Aorta (tissue), 5 donors: ENCODE data around the gene BMP2. TPM values are rescaled to one million over a fixed set of nuclear protein-coding genes. Genes with fewer than 3 reads are reported as not detected.

Experiments
- ATAC-seq: fragments of 200-7000 bp; cut with Tn5 transposase; one replicate; pipeline ENCODE4 v1.9.1; 2022; ENCODE audit warnings: moderate library complexity; ENCODE audit not compliant: low FRiP score
- DNase-seq, 2 donors: peaks; one replicate each; pipeline ENCODE4 v3.0.0-alpha.2; 2020
- H3K27ac ChIP-seq, 2 donors: one replicate each; pipeline ENCODE4 v1.5.1; 2013; ENCODE audit warnings: low read length in 2 of 2, mild to moderate bottlenecking in 2 of 2, moderate library complexity in 2 of 2, control low read depth in 1 of 2, inconsistent platforms in 1 of 2, low read depth in 1 of 2
- H3K27me3 ChIP-seq, 2 donors: one replicate each; pipeline ENCODE4 v1.6.1; 2013; ENCODE audit warnings: control low read depth in 1 of 2, low read length in 1 of 2, mild to moderate bottlenecking in 1 of 2, moderate library complexity in 1 of 2; ENCODE audit not compliant: insufficient read depth in 2 of 2, control insufficient read depth in 1 of 2
- H3K36me3 ChIP-seq, 2 donors: one replicate each; pipeline ENCODE4 v1.6.1; 2013; ENCODE audit warnings: control low read depth in 1 of 2, low read length in 1 of 2, mild to moderate bottlenecking in 1 of 2; ENCODE audit not compliant: insufficient read depth in 2 of 2, control insufficient read depth in 1 of 2
- H3K4me1 ChIP-seq, 2 donors: one replicate each; pipeline ENCODE4 v1.6.1; 2013; ENCODE audit warnings: low read length in 2 of 2, control low read depth in 1 of 2, mild to moderate bottlenecking in 1 of 2, moderate library complexity in 1 of 2; ENCODE audit not compliant: insufficient read depth in 2 of 2, control insufficient read depth in 1 of 2
- H3K4me3 ChIP-seq, 2 donors: one replicate each; pipeline ENCODE4 v1.5.1; 2013; ENCODE audit warnings: low read length in 2 of 2, control low read depth in 1 of 2, mild to moderate bottlenecking in 1 of 2
- H3K9me3 ChIP-seq: one replicate; pipeline ENCODE4 v1.6.1; 2013; ENCODE audit warnings: mild to moderate bottlenecking, low read length; ENCODE audit not compliant: control insufficient read depth
- WGBS, 2 donors: extraction: QIAGEN DNeasy Blood & Tissue Kit; methylation state at CpG; one replicate each; pipeline ENCODE4 v1.1.7; 2013; 5-methylcytosine and 5-hydroxymethylcytosine counted together
- intact Hi-C, 2 donors: fragments of 100-400 bp; cut with DNase I; formaldehyde crosslinking; loops; one replicate each; pipeline versions ENCODE4 v1.14.2 to v1.15.0; 2022
- polyA plus RNA-seq, 2 donors: library from polyadenylated mRNA; stranded (reverse); fragments of 200-250 nt; gene quantifications; one replicate each; pipeline ENCODE4 v1.2.3, GENCODE V29; 2013
- total RNA-seq, 2 donors: library from RNA; stranded (reverse); fragmentation: NEBNext Ultra II Directional; extraction: Animal tissue kit (Norgen Biotek cat#: 25700); gene quantifications; one replicate each; pipeline ENCODE4 v1.2.1, GENCODE V29; 2021
- donor health status: healthy with polysubstance abuse.
- donor health status: Bipolar disorder and iron deficiency.
- donor health status: DM: no; HTN: no; CAD: no.
- donor health status: DM: no; HTN: no; CAD: no.
- donor health status: DM: yes; HTN: yes; CAD: no.

BMP2 gene
- total and polyA plus RNA-seq, 4 donors = 1.3 to 15.9 (median 3.1) TPM

- H3K4me3 ChIP-seq = no peak overlapping the region
- no peaks in the 10 kb centered on the region for H3K36me3 ChIP-seq
- H3K27ac ChIP-seq = peak overlapping the region in 1 of 2 donors; percentile 15
- 6 to 9% methylated on average over 8 of the region's 8 CpGs for WGBS, 2 donors
- H3K9me3 ChIP-seq = no peaks in the 10 kb centered on the region
- DNase-seq (no peak), ATAC-seq (peak; percentile 49)
- no peaks in the 10 kb centered on the region for H3K4me1 ChIP-seq
- no peaks in the 10 kb centered on the region for H3K27me3 ChIP-seq
- intact Hi-C loops = no loop called here
These were observed 31.3 kb upstream of the BMP2 start for GRCh38 chr20:6735942-6736845.

GRCh38 chr20:6739406-6739805 lies 28.1 kb upstream of the BMP2 start:
- Histone ChIP-seq H3K4me1 (no peaks in the 10 kb centered on the region), H3K27me3 (no peaks in the 10 kb centered on the region), H3K4me3 (no peak overlapping the region), H3K27ac (no peak overlapping the region), H3K9me3 (no peaks in the 10 kb centered on the region), H3K36me3 (no peaks in the 10 kb centered on the region)
- intact Hi-C loops = no loop called here
- ATAC-seq = peak; percentile 57
- DNase-seq = no peak
- 0 to 4% methylated on average over 1 of the region's 1 CpG for WGBS, 2 donors

- WGBS, 2 donors = 97 to 99% methylated on average over 3 of the region's 3 CpGs
- no peak for DNase-seq
- ATAC-seq = no peak
- Histone ChIP-seq H3K27ac (no peak overlapping the region), H3K4me3 (no peak overlapping the region), H3K36me3 (no peaks in the 10 kb centered on the region), H3K4me1 (no peaks in the 10 kb centered on the region), H3K27me3 (no peaks in the 10 kb centered on the region), H3K9me3 (no peaks in the 10 kb centered on the region)
- intact Hi-C loops = no loop called here
These were observed 27.4 kb upstream of the BMP2 start for GRCh38 chr20:6740096-6740495.

- Histone ChIP-seq H3K9me3 (no peaks in the 10 kb centered on the region), H3K36me3 (no peaks in the 10 kb centered on the region), H3K27me3 (peaks cover 0 to 2% of the 10 kb centered on the region in 2 donors), H3K4me1 (no peaks in the 10 kb centered on the region), H3K27ac (no peak overlapping the region), H3K4me3 (no peak overlapping the region)
- intact Hi-C loops = no loop called here
- 86 to 94% methylated on average over 1 of the region's 1 CpG for WGBS, 2 donors
- DNase-seq (no peak), ATAC-seq (no peak)
These were observed 23.3 kb upstream of the BMP2 start for GRCh38 chr20:6744180-6744579.

GRCh38 chr20:6744805-6745204 lies 22.7 kb upstream of the BMP2 start:
- intact Hi-C loops = no loop called here
- peaks cover 0 to 2% of the 10 kb centered on the region in 2 donors for H3K27me3 ChIP-seq
- ATAC-seq (no peak), DNase-seq (no peak)
- H3K4me1 ChIP-seq = no peaks in the 10 kb centered on the region
- no peak overlapping the region for H3K4me3 ChIP-seq
- no peaks in the 10 kb centered on the region for H3K9me3 ChIP-seq
- no peak overlapping the region for H3K27ac ChIP-seq
- no peaks in the 10 kb centered on the region for H3K36me3 ChIP-seq
- 84 to 89% methylated on average over 4 of the region's 4 CpGs for WGBS, 2 donors

GRCh38 chr20:6746901-6747609 lies 20.4 kb upstream of the BMP2 start:
- ATAC-seq (no peak), DNase-seq (no peak)
- peaks cover 0 to 2% of the 10 kb centered on the region in 2 donors for H3K27me3 ChIP-seq
- no peaks in the 10 kb centered on the region for H3K4me1 ChIP-seq
- no peaks in the 10 kb centered on the region for H3K36me3 ChIP-seq
- H3K9me3 ChIP-seq = no peaks in the 10 kb centered on the region
- H3K27ac ChIP-seq = no peak overlapping the region
- no peak overlapping the region for H3K4me3 ChIP-seq
- 50 to 57% methylated on average over 6 of the region's 6 CpGs for WGBS, 2 donors
- intact Hi-C loops = no loop called here

- H3K36me3 ChIP-seq = no peaks in the 10 kb centered on the region
- no peak overlapping the region for H3K27ac ChIP-seq
- no peak overlapping the region for H3K4me3 ChIP-seq
- intact Hi-C loops = no loop called here
- no peaks in the 10 kb centered on the region for H3K4me1 ChIP-seq
- DNase-seq = no peak
- H3K9me3 ChIP-seq = no peaks in the 10 kb centered on the region
- H3K27me3 ChIP-seq = peaks cover 0 to 2% of the 10 kb centered on the region in 2 donors
- ATAC-seq = no peak
These were observed 17.0 kb upstream of the BMP2 start for GRCh38 chr20:6750438-6750837.

GRCh38 chr20:6756693-6757595 lies 10.5 kb upstream of the BMP2 start:
- Histone ChIP-seq H3K9me3 (no peaks in the 10 kb centered on the region), H3K4me3 (no peak overlapping the region), H3K27ac (no peak overlapping the region), H3K27me3 (no peaks in the 10 kb centered on the region), H3K4me1 (no peaks in the 10 kb centered on the region), H3K36me3 (no peaks in the 10 kb centered on the region)
- intact Hi-C loops = no loop called here
- DNase-seq = no peak
- no peak for ATAC-seq
- WGBS, 2 donors = 72 to 76% methylated on average over 4 of the region's 4 CpGs
